ENCODE results near the gene TNFRSF1A. TPM values are rescaled to one million over a fixed set of nuclear protein-coding genes. Genes with fewer than 3 reads are reported as not detected.

TNFRSF1A gene
- total RNA-seq, 1 experiment from 2014 or later: 44.1 TPM

DNA sequence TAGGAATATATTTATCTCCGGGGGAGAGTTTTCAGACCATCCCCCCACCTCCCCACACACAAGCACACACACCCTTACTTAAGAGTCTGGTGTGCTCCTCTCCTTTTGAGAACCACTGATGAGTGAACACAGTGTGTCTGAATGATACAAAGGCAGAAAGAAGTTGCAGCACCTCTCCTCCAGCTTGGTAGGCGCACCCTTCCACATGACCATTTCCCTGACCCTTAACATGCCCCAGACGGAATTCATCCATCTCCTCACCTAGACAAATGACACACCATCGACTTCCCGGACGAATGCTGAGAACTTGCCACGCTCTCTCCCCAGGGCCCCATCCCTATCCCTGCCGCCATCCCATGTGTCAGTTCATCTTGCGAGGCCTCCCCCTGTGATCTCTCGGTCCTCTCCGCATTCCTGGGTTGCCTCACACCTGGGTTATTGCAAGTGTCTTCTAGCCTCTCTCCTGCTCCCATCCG, 3.9 kb downstream of the TNFRSF1A start:
- TF ChIP-seq, protein P1, sequence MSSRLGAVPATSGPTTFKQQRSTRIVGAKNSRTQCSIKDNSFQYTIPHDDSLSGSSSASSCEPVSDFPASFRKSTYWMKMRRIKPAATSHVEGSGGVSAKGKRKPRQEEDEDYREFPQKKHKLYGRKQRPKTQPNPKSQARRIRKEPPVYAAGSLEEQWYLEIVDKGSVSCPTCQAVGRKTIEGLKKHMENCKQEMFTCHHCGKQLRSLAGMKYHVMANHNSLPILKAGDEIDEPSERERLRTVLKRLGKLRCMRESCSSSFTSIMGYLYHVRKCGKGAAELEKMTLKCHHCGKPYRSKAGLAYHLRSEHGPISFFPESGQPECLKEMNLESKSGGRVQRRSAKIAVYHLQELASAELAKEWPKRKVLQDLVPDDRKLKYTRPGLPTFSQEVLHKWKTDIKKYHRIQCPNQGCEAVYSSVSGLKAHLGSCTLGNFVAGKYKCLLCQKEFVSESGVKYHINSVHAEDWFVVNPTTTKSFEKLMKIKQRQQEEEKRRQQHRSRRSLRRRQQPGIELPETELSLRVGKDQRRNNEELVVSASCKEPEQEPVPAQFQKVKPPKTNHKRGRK (CRISPR knock-in tag; IDR thresholded peaks at IDR 0.05; ENCODE audit: borderline replicate concordance): no peak
- TF ChIP-seq, protein P2, sequence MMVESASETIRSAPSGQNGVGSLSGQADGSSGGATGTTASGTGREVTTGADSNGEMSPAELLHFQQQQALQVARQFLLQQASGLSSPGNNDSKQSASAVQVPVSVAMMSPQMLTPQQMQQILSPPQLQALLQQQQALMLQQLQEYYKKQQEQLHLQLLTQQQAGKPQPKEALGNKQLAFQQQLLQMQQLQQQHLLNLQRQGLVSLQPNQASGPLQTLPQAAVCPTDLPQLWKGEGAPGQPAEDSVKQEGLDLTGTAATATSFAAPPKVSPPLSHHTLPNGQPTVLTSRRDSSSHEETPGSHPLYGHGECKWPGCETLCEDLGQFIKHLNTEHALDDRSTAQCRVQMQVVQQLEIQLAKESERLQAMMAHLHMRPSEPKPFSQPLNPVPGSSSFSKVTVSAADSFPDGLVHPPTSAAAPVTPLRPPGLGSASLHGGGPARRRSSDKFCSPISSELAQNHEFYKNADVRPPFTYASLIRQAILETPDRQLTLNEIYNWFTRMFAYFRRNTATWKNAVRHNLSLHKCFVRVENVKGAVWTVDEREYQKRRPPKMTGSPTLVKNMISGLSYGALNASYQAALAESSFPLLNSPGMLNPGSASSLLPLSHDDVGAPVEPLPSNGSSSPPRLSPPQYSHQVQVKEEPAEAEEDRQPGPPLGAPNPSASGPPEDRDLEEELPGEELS (CRISPR knock-in tag; IDR thresholded peaks at IDR 0.05): no peak
- TF ChIP-seq, protein P3, sequence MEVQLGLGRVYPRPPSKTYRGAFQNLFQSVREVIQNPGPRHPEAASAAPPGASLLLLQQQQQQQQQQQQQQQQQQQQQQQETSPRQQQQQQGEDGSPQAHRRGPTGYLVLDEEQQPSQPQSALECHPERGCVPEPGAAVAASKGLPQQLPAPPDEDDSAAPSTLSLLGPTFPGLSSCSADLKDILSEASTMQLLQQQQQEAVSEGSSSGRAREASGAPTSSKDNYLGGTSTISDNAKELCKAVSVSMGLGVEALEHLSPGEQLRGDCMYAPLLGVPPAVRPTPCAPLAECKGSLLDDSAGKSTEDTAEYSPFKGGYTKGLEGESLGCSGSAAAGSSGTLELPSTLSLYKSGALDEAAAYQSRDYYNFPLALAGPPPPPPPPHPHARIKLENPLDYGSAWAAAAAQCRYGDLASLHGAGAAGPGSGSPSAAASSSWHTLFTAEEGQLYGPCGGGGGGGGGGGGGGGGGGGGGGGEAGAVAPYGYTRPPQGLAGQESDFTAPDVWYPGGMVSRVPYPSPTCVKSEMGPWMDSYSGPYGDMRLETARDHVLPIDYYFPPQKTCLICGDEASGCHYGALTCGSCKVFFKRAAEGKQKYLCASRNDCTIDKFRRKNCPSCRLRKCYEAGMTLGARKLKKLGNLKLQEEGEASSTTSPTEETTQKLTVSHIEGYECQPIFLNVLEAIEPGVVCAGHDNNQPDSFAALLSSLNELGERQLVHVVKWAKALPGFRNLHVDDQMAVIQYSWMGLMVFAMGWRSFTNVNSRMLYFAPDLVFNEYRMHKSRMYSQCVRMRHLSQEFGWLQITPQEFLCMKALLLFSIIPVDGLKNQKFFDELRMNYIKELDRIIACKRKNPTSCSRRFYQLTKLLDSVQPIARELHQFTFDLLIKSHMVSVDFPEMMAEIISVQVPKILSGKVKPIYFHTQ (CRISPR knock-in tag; IDR thresholded peaks at IDR 0.05): no peak
- TF ChIP-seq MXD4 (CRISPR knock-in tag; IDR thresholded peaks at IDR 0.05; ENCODE audit: borderline replicate concordance): no peak
- TF ChIP-seq TCF7 (CRISPR knock-in tag; IDR thresholded peaks at IDR 0.05; ENCODE audit: low read depth): no peak
- no peak for TF ChIP-seq ESRRA (CRISPR knock-in tag; IDR thresholded peaks at IDR 0.05; ENCODE audit: borderline replicate concordance)
- no peak for TF ChIP-seq ZNF232 (CRISPR knock-in tag; IDR thresholded peaks at IDR 0.05)
- TF ChIP-seq GRHL2 (CRISPR knock-in tag; IDR thresholded peaks at IDR 0.05; ENCODE audit: insufficient replicate concordance, severe bottlenecking): no peak
- TF ChIP-seq FOXJ3 (CRISPR knock-in tag; IDR thresholded peaks at IDR 0.05; ENCODE audit: borderline replicate concordance): no peak
- TF ChIP-seq, protein P4, sequence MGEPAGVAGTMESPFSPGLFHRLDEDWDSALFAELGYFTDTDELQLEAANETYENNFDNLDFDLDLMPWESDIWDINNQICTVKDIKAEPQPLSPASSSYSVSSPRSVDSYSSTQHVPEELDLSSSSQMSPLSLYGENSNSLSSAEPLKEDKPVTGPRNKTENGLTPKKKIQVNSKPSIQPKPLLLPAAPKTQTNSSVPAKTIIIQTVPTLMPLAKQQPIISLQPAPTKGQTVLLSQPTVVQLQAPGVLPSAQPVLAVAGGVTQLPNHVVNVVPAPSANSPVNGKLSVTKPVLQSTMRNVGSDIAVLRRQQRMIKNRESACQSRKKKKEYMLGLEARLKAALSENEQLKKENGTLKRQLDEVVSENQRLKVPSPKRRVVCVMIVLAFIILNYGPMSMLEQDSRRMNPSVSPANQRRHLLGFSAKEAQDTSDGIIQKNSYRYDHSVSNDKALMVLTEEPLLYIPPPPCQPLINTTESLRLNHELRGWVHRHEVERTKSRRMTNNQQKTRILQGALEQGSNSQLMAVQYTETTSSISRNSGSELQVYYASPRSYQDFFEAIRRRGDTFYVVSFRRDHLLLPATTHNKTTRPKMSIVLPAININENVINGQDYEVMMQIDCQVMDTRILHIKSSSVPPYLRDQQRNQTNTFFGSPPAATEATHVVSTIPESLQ (CRISPR knock-in tag; IDR thresholded peaks at IDR 0.05): no peak
- TF ChIP-seq, protein P5, sequence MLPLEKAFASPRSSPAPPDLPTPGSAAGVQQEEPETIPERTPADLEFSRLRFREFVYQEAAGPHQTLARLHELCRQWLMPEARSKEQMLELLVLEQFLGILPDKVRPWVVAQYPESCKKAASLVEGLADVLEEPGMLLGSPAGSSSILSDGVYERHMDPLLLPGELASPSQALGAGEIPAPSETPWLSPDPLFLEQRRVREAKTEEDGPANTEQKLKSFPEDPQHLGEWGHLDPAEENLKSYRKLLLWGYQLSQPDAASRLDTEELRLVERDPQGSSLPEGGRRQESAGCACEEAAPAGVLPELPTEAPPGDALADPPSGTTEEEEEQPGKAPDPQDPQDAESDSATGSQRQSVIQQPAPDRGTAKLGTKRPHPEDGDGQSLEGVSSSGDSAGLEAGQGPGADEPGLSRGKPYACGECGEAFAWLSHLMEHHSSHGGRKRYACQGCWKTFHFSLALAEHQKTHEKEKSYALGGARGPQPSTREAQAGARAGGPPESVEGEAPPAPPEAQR (CRISPR knock-in tag; IDR thresholded peaks at IDR 0.05): no peak
- TF ChIP-seq, protein P6, sequence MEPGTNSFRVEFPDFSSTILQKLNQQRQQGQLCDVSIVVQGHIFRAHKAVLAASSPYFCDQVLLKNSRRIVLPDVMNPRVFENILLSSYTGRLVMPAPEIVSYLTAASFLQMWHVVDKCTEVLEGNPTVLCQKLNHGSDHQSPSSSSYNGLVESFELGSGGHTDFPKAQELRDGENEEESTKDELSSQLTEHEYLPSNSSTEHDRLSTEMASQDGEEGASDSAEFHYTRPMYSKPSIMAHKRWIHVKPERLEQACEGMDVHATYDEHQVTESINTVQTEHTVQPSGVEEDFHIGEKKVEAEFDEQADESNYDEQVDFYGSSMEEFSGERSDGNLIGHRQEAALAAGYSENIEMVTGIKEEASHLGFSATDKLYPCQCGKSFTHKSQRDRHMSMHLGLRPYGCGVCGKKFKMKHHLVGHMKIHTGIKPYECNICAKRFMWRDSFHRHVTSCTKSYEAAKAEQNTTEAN (CRISPR knock-in tag; IDR thresholded peaks at IDR 0.05): no peak
- TF ChIP-seq, protein P7, sequence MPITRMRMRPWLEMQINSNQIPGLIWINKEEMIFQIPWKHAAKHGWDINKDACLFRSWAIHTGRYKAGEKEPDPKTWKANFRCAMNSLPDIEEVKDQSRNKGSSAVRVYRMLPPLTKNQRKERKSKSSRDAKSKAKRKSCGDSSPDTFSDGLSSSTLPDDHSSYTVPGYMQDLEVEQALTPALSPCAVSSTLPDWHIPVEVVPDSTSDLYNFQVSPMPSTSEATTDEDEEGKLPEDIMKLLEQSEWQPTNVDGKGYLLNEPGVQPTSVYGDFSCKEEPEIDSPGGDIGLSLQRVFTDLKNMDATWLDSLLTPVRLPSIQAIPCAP (CRISPR knock-in tag; IDR thresholded peaks at IDR 0.05): no peak
- TF ChIP-seq, protein P8, sequence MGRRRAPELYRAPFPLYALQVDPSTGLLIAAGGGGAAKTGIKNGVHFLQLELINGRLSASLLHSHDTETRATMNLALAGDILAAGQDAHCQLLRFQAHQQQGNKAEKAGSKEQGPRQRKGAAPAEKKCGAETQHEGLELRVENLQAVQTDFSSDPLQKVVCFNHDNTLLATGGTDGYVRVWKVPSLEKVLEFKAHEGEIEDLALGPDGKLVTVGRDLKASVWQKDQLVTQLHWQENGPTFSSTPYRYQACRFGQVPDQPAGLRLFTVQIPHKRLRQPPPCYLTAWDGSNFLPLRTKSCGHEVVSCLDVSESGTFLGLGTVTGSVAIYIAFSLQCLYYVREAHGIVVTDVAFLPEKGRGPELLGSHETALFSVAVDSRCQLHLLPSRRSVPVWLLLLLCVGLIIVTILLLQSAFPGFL (CRISPR knock-in tag; IDR thresholded peaks at IDR 0.05; ENCODE audit: borderline replicate concordance): no peak
- TF ChIP-seq, protein P9, sequence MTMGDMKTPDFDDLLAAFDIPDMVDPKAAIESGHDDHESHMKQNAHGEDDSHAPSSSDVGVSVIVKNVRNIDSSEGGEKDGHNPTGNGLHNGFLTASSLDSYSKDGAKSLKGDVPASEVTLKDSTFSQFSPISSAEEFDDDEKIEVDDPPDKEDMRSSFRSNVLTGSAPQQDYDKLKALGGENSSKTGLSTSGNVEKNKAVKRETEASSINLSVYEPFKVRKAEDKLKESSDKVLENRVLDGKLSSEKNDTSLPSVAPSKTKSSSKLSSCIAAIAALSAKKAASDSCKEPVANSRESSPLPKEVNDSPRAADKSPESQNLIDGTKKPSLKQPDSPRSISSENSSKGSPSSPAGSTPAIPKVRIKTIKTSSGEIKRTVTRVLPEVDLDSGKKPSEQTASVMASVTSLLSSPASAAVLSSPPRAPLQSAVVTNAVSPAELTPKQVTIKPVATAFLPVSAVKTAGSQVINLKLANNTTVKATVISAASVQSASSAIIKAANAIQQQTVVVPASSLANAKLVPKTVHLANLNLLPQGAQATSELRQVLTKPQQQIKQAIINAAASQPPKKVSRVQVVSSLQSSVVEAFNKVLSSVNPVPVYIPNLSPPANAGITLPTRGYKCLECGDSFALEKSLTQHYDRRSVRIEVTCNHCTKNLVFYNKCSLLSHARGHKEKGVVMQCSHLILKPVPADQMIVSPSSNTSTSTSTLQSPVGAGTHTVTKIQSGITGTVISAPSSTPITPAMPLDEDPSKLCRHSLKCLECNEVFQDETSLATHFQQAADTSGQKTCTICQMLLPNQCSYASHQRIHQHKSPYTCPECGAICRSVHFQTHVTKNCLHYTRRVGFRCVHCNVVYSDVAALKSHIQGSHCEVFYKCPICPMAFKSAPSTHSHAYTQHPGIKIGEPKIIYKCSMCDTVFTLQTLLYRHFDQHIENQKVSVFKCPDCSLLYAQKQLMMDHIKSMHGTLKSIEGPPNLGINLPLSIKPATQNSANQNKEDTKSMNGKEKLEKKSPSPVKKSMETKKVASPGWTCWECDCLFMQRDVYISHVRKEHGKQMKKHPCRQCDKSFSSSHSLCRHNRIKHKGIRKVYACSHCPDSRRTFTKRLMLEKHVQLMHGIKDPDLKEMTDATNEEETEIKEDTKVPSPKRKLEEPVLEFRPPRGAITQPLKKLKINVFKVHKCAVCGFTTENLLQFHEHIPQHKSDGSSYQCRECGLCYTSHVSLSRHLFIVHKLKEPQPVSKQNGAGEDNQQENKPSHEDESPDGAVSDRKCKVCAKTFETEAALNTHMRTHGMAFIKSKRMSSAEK (CRISPR knock-in tag; IDR thresholded peaks at IDR 0.05; ENCODE audit: borderline replicate concordance): no peak
- TF ChIP-seq, protein P10, sequence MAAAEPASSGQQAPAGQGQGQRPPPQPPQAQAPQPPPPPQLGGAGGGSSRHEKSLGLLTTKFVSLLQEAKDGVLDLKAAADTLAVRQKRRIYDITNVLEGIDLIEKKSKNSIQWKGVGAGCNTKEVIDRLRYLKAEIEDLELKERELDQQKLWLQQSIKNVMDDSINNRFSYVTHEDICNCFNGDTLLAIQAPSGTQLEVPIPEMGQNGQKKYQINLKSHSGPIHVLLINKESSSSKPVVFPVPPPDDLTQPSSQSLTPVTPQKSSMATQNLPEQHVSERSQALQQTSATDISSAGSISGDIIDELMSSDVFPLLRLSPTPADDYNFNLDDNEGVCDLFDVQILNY (CRISPR knock-in tag; IDR thresholded peaks at IDR 0.05): no peak
- DNase-seq (ENCODE audit: low spot score) (no peak), ATAC-seq (no peak)
- Mint-ChIP-seq H3K9me3 (no peaks in the 10 kb centered on the region), H3K27me3 (ENCODE audit: low read depth) (no peaks in the 10 kb centered on the region), H3K4me3 (no peak overlapping the region), H3K4me1 (peaks cover 30% of the 10 kb centered on the region), H3K36me3 (peaks cover 16% of the 10 kb centered on the region), H3K27ac (no peak overlapping the region)
- CTCF ChIA-PET: interaction anchor here (1.7 to 3.6 kb wide), 5 partner anchors 12 to 127 kb away, joined by 8 to 39 read pairs (median 17); no protein-coding TSS in a partner anchor
- POLR2A ChIA-PET: interaction anchor here (3.3 kb wide), 1 partner anchor 35 kb away, joined by 48 read pairs; the partner anchor contains the start of gene SCNN1A
